K562 (cell line): ENCODE results near the gene SNIP1. TPM values are rescaled to one million over a fixed set of nuclear protein-coding genes. Genes with fewer than 3 reads are reported as not detected.

Experiments used
- CREB5 ChIP-seq: fragments of 250-450 bp; sonication (Bioruptor Pico); IDR thresholded peaks from 2 replicates; pipeline ENCODE4 v1.5.0; 2020; ENCODE audit warnings: mild to moderate bottlenecking
- E2F8 ChIP-seq: fragments of 450-650 bp; IDR thresholded peaks from 2 replicates; pipeline ENCODE4 v1.7.1; 2018; ENCODE audit warnings: mild to moderate bottlenecking, low read depth; ENCODE audit not compliant: partially characterized antibody
- ELF2 ChIP-seq: fragments of 250-450 bp; sonication (Bioruptor Pico); IDR thresholded peaks from 2 replicates; pipeline ENCODE4 v1.5.0; 2021; ENCODE audit warnings: mild to moderate bottlenecking
- FOXM1 ChIP-seq, 2 experiments: fragments of 450-650 bp in 1 of 2; sonication (generic) in 1 of 2; formaldehyde crosslinking in 1 of 2; IDR thresholded peaks; 2 replicates each; pipeline versions ENCODE4 v1.6.1 to v1.9.0; 2017 to 2022; ENCODE audit warnings: low read depth in 2 of 2, mild to moderate bottlenecking in 2 of 2, missing genetic modification reagents in 1 of 2, moderate library complexity in 1 of 2
- GTF2E2 ChIP-seq: fragments of 200-800 bp; sonication (Bioruptor generic); IDR thresholded peaks from 2 replicates; pipeline ENCODE4 v1.6.1; 2016; ENCODE audit warnings: missing genetic modification characterization, missing compliant biosample characterization
- NFXL1 ChIP-seq: fragments of 450-650 bp; formaldehyde crosslinking; IDR thresholded peaks from 2 replicates; pipeline ENCODE4 v1.4.0; 2021; ENCODE audit warnings: mild to moderate bottlenecking
- POLR2A ChIP-seq: fragments of 450-650 bp; conservative IDR thresholded peaks from 2 replicates; pipeline ENCODE4 v1.6.1; 2016
- PPARD ChIP-seq: fragments of 250-450 bp; sonication (Bioruptor Pico); IDR thresholded peaks from 2 replicates; pipeline ENCODE4 v1.8.0; 2022; ENCODE audit warnings: inconsistent platforms, mild to moderate bottlenecking, moderate library complexity
- RHOXF2B ChIP-seq: fragments of 250-450 bp; sonication (Bioruptor Pico); conservative IDR thresholded peaks from 2 replicates; pipeline ENCODE4 v1.5.1; 2021
- STAG1 ChIP-seq: sonication (generic); formaldehyde crosslinking; IDR thresholded peaks from 2 replicates; pipeline ENCODE4 v1.5.0; 2020; ENCODE audit warnings: missing genetic modification reagents, borderline replicate concordance
- XRCC3 ChIP-seq: fragments of 450-650 bp; IDR thresholded peaks from 2 replicates; pipeline ENCODE4 v1.6.1; 2017; ENCODE audit warnings: mild to moderate bottlenecking, moderate library complexity
- ZC3H8 ChIP-seq: fragments of 450-650 bp; IDR thresholded peaks from 2 replicates; pipeline ENCODE4 v1.6.1; 2017
- ZNF316 ChIP-seq: fragments of 450-650 bp; IDR thresholded peaks from 2 replicates; pipeline ENCODE4 v1.6.1; 2016
- ZNF766 ChIP-seq: fragments of 200-800 bp; sonication (Bioruptor generic); conservative IDR thresholded peaks from 2 replicates; pipeline ENCODE4 v1.6.1; 2016; ENCODE audit warnings: missing genetic modification characterization, missing compliant biosample characterization
- ZNF780A ChIP-seq: fragments of 250-450 bp; sonication (Bioruptor Pico); IDR thresholded peaks from 2 replicates; pipeline ENCODE4 v1.5.0; 2021; ENCODE audit warnings: mild to moderate bottlenecking
- polyA plus RNA-seq, 8 experiments: library from polyadenylated mRNA; depleted of rRNA in 4 of 8; stranded (reverse) in 5 of 8; unstranded in 3 of 8; fragments of >200 nt; fragmentation: Nextera tagmentation in 2 of 8; fragmentation: Illumina TruSeq in 1 of 8; extraction: Ambion mirVana in 2 of 8; extraction: Trizol in 1 of 8; gene quantifications; 2 replicates each; pipeline versions ENCODE4 v1.2.1 to v1.2.3, GENCODE V29; 2011 to 2014; ENCODE audit warnings: inconsistent platforms in 1 of 8, missing spikeins in 1 of 8
- total RNA-seq, 7 experiments: library from RNA; depleted of rRNA in 6 of 7; stranded (reverse); fragments of >200 nt in 6 of 7; fragmentation: Illumina TruSeq in 2 of 7; extraction: Trizol in 2 of 7; gene quantifications; 2 replicates each; pipeline versions ENCODE4 v1.2.1 to v1.2.3, GENCODE V29; 2011 to 2021; ENCODE audit warnings: low replicate concordance in 1 of 7
- TF ChIP-seq, protein P1 (sequence below): fragments of 250-450 bp; sonication (Bioruptor Pico); IDR thresholded peaks from 2 replicates; pipeline ENCODE4 v1.6.1; 2021; ENCODE audit warnings: mild to moderate bottlenecking
- TF ChIP-seq, protein P2 (sequence below): IDR thresholded peaks from 2 replicates; pipeline ENCODE4 v1.6.1; 2011; ENCODE audit warnings: borderline replicate concordance, low read depth, mild to moderate bottlenecking, moderate library complexity, low read length; ENCODE audit not compliant: insufficient read depth, poor library complexity, severe bottlenecking

SNIP1 gene
- total and polyA plus RNA-seq, 9 of the 15 experiments (the other 6 are each of a cell fraction or from before 2014, with no cell fraction given): 2.9 to 25.9 (median 14.6) TPM

- peak; percentile 58 for TF ChIP-seq E2F8
- TF ChIP-seq CREB5: no peak
- peak; percentile 71 for TF ChIP-seq ZNF316
- TF ChIP-seq ZC3H8: no peak
- TF ChIP-seq ELF2 (CRISPR knock-in tag): peak; percentile 27; the same call in 1 of the 2 replicates
- no peak for TF ChIP-seq FOXM1 (IDR thresholded peaks at IDR 0.05; ENCODE audit: low read depth)
- no peak for TF ChIP-seq FOXM1 (CRISPR knock-in tag; IDR thresholded peaks at IDR 0.05; ENCODE audit: low read depth)
- TF ChIP-seq PPARD (CRISPR knock-in tag): no peak
- TF ChIP-seq ZNF766 (CRISPR knock-in tag): no peak
- TF ChIP-seq, protein P1, sequence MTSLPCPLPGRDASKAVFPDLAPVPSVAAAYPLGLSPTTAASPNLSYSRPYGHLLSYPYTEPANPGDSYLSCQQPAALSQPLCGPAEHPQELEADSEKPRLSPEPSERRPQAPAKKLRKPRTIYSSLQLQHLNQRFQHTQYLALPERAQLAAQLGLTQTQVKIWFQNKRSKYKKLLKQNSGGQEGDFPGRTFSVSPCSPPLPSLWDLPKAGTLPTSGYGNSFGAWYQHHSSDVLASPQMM (CRISPR knock-in tag): no peak
- TF ChIP-seq, protein P2, sequence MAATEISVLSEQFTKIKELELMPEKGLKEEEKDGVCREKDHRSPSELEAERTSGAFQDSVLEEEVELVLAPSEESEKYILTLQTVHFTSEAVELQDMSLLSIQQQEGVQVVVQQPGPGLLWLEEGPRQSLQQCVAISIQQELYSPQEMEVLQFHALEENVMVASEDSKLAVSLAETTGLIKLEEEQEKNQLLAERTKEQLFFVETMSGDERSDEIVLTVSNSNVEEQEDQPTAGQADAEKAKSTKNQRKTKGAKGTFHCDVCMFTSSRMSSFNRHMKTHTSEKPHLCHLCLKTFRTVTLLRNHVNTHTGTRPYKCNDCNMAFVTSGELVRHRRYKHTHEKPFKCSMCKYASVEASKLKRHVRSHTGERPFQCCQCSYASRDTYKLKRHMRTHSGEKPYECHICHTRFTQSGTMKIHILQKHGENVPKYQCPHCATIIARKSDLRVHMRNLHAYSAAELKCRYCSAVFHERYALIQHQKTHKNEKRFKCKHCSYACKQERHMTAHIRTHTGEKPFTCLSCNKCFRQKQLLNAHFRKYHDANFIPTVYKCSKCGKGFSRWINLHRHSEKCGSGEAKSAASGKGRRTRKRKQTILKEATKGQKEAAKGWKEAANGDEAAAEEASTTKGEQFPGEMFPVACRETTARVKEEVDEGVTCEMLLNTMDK: peak; percentile 80
- no peak for TF ChIP-seq GTF2E2 (tag)
- no peak for TF ChIP-seq NFXL1 (CRISPR knock-in tag)
- peak; percentile 52; the same call in 1 of the 2 replicates for TF ChIP-seq RHOXF2B (CRISPR knock-in tag)
- peak; percentile 58 for TF ChIP-seq POLR2A
- no peak for TF ChIP-seq ZNF780A
- TF ChIP-seq XRCC3: no peak
- TF ChIP-seq STAG1 (CRISPR knock-in tag): peak; percentile 54; the same call in 1 of the 2 replicates
These were observed 67.1 kb downstream of the SNIP1 start (continued) for GRCh38 chr1:37486680-37487618.
